MCF 10A (cell line): ENCODE data around the gene MAPK9. TPM values are rescaled to one million over a fixed set of nuclear protein-coding genes. Genes with fewer than 3 reads are reported as not detected.

Experiments
- BruUV-seq: library from RNA; stranded (reverse); fragments of 400-500 nt; replicated peaks from 2 replicates; lab custom pipeline; 2021; lab: Mats Ljungman, UMichigan
- CTCF ChIA-PET: fragments of 300-600 bp; sonication (Branson Sonifier 250); formaldehyde crosslinking; extraction: SDS; loops from one replicate; lab custom pipeline; 2021; ENCODE audit warnings: antibody characterized with exemption, inconsistent platforms; lab: Yijun Ruan, JAX
- POLR2A ChIA-PET: fragments of 300-600, 350-650 bp; sonication (Branson Sonifier 250); formaldehyde crosslinking; extraction: SDS; loops from one replicate; lab custom pipeline; 2020; ENCODE audit warnings: antibody characterized with exemption, inconsistent platforms; lab: Yijun Ruan, JAX
- DNase-seq: peaks from one replicate; pipeline ENCODE4 v3.0.0-alpha.2; 2018; ENCODE audit not compliant: unreplicated experiment
- H3K27ac Mint-ChIP-seq: one replicate; pipeline ENCODE4 v1.8.0; 2022; ENCODE audit warnings: mild to moderate bottlenecking, low read depth, mixed read lengths; ENCODE audit not compliant: unreplicated experiment
- H3K27me3 Mint-ChIP-seq: one replicate; pipeline ENCODE4 v1.8.0; 2022; ENCODE audit warnings: mixed read lengths; ENCODE audit not compliant: insufficient read depth, unreplicated experiment
- H3K36me3 Mint-ChIP-seq: one replicate; pipeline ENCODE4 v1.8.0; 2022; ENCODE audit warnings: mild to moderate bottlenecking, moderate library complexity, mixed read lengths; ENCODE audit not compliant: insufficient read depth, unreplicated experiment
- H3K4me1 Mint-ChIP-seq: one replicate; pipeline ENCODE4 v1.8.0; 2022; ENCODE audit warnings: mixed read lengths; ENCODE audit not compliant: insufficient read depth, unreplicated experiment
- H3K4me3 Mint-ChIP-seq: one replicate; pipeline ENCODE4 v1.8.0; 2022; ENCODE audit warnings: mild to moderate bottlenecking, moderate library complexity, mixed read lengths; ENCODE audit not compliant: unreplicated experiment
- H3K9me3 Mint-ChIP-seq: one replicate; pipeline ENCODE4 v1.8.0; 2022; ENCODE audit warnings: mixed read lengths; ENCODE audit not compliant: unreplicated experiment
- intact Hi-C: fragments of 100-400 bp; cut with micrococcal nuclease; formaldehyde crosslinking; loops from 2 replicates; pipeline ENCODE4 v1.14.1; 2022
- total RNA-seq: library from RNA; stranded (reverse); gene quantifications from 2 replicates; pipeline ENCODE4 v1.2.3, GENCODE V29; 2022
- TF ChIP-seq, protein P1 (sequence below): fragments of 200-600 bp; IDR thresholded peaks from one replicate; pipeline ENCODE4 v1.8.0; 2022; ENCODE audit warnings: antibody characterized with exemption, mild to moderate bottlenecking; ENCODE audit not compliant: unreplicated experiment

MAPK9 gene
- total RNA-seq, 1 experiment from 2014 or later = 64.0 TPM

GRCh38 chr5:180333661-180334060, 41.8 kb upstream of the MAPK9 start:
- no peaks in the 10 kb centered on the region for H3K27me3 Mint-ChIP-seq
- H3K9me3 Mint-ChIP-seq = no peaks in the 10 kb centered on the region
- intact Hi-C loops = no loop called here
- BruUV-seq = no TSS peak
- DNase-seq = peak; percentile 96
- peaks cover 34% of the 10 kb centered on the region for H3K4me1 Mint-ChIP-seq
- peak overlapping the region; percentile 22 for H3K4me3 Mint-ChIP-seq
- TF ChIP-seq, protein P1, sequence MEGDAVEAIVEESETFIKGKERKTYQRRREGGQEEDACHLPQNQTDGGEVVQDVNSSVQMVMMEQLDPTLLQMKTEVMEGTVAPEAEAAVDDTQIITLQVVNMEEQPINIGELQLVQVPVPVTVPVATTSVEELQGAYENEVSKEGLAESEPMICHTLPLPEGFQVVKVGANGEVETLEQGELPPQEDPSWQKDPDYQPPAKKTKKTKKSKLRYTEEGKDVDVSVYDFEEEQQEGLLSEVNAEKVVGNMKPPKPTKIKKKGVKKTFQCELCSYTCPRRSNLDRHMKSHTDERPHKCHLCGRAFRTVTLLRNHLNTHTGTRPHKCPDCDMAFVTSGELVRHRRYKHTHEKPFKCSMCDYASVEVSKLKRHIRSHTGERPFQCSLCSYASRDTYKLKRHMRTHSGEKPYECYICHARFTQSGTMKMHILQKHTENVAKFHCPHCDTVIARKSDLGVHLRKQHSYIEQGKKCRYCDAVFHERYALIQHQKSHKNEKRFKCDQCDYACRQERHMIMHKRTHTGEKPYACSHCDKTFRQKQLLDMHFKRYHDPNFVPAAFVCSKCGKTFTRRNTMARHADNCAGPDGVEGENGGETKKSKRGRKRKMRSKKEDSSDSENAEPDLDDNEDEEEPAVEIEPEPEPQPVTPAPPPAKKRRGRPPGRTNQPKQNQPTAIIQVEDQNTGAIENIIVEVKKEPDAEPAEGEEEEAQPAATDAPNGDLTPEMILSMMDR = no peak
- POLR2A ChIA-PET = interaction anchor here (0.7 to 2.3 kb wide), 3 partner anchors 10 to 162 kb away, joined by 3 to 12 read pairs (median 3); no protein-coding TSS in a partner anchor
- peak overlapping the region; percentile 85 for H3K27ac Mint-ChIP-seq
- peaks cover 20% of the 10 kb centered on the region for H3K36me3 Mint-ChIP-seq
- CTCF ChIA-PET = interaction anchor here (0.6 to 11.3 kb wide), 3 partner anchors 25 to 135 kb away, joined by 3 to 167 read pairs (median 103); partner anchors contain the start of gene MAPK9

- peaks cover 34% of the 10 kb centered on the region for H3K4me1 Mint-ChIP-seq
- CTCF ChIA-PET = interaction anchor here (0.6 to 11.3 kb wide), 4 partner anchors 18 to 136 kb away, joined by 3 to 167 read pairs (median 100); partner anchors contain the start of gene MAPK9
Observed at GRCh38 chr5:180332861-180333260, 41.0 kb upstream of the MAPK9 start.

GRCh38 chr5:180332051-180332517, 40.2 kb upstream of the MAPK9 start:
- H3K4me1 Mint-ChIP-seq = peaks cover 34% of the 10 kb centered on the region
- no peak overlapping the region for H3K27ac Mint-ChIP-seq
- no peak overlapping the region for H3K4me3 Mint-ChIP-seq
- ChIA-PET CTCF (interaction anchor here (1.1 to 11.3 kb wide), 7 partner anchors 11 to 137 kb away, joined by 3 to 167 read pairs (median 6); partner anchors contain the start of gene MAPK9), POLR2A (interaction anchor here (0.9 kb wide), 1 partner anchor 134 kb away, joined by 3 read pairs; no protein-coding TSS in a partner anchor)
- H3K36me3 Mint-ChIP-seq = peaks cover 12% of the 10 kb centered on the region
- no peaks in the 10 kb centered on the region for H3K27me3 Mint-ChIP-seq
- intact Hi-C loops = no loop called here
- DNase-seq = peak; percentile 78
- H3K9me3 Mint-ChIP-seq = no peaks in the 10 kb centered on the region
- BruUV-seq = no TSS peak
- TF ChIP-seq, protein P1 = peak; percentile 24

More at GRCh38 chr5:180332861-180333260, 41.0 kb upstream of the MAPK9 start:
- BruUV-seq = no TSS peak
- Mint-ChIP-seq H3K4me3 (no peak overlapping the region), H3K27me3 (no peaks in the 10 kb centered on the region), H3K27ac (no peak overlapping the region), H3K9me3 (no peaks in the 10 kb centered on the region), H3K36me3 (peaks cover 16% of the 10 kb centered on the region)
- intact Hi-C loops = no loop called here
- no peak for DNase-seq
- POLR2A ChIA-PET = interaction anchor here (0.7 to 0.9 kb wide), 2 partner anchors 55 to 133 kb away, joined by 3 read pairs; no protein-coding TSS in a partner anchor
- TF ChIP-seq, protein P1 = no peak

GRCh38 chr5:180331647-180331950, 39.7 kb upstream of the MAPK9 start:
- CTCF ChIA-PET = interaction anchor here (0.9 to 11.3 kb wide), 11 partner anchors 12 to 275 kb away, joined by 3 to 167 read pairs (median 4); partner anchors contain the start of gene MAPK9
- TF ChIP-seq, protein P1 = no peak
- no TSS peak for BruUV-seq

More at GRCh38 chr5:180331647-180331950, 39.7 kb upstream of the MAPK9 start:
- Mint-ChIP-seq H3K4me1 (peaks cover 34% of the 10 kb centered on the region), H3K27me3 (no peaks in the 10 kb centered on the region), H3K27ac (peak overlapping the region; percentile 3), H3K9me3 (no peaks in the 10 kb centered on the region), H3K4me3 (no peak overlapping the region), H3K36me3 (peaks cover 10% of the 10 kb centered on the region)
- POLR2A ChIA-PET = interaction anchor here (0.6 to 2.2 kb wide), 10 partner anchors 9 to 773 kb away, joined by 3 to 15 read pairs (median 4); partner anchors contain the start of gene GFPT2
- no peak for DNase-seq
- intact Hi-C loops = no loop called here
